HEK293T (cell line): ENCODE measurements around the gene ESYT2.
"Not testable (repeated sequence)": the region's sequence is repeated elsewhere in the genome, so short reads cannot be mapped to it uniquely, and the experiment has no call there.

ENCODE experiments used
- CTCF ChIA-PET: fragments of 350-600 bp; formaldehyde crosslinking; extraction: SDS; loops from one replicate; lab custom pipeline; 2021; ENCODE audit warnings: antibody characterized with exemption, inconsistent platforms; lab: Yijun Ruan, JAX
- POLR2A ChIA-PET: fragments of 350-600 bp; formaldehyde crosslinking; extraction: SDS; loops from one replicate; lab custom pipeline; 2020; ENCODE audit warnings: antibody characterized with exemption, inconsistent platforms; lab: Yijun Ruan, JAX
- DNase-seq: peaks from one replicate; pipeline ENCODE4 v3.0.0; 2012; ENCODE audit warnings: mixed read lengths; ENCODE audit errors: extremely low spot score
- ARNT ChIP-seq: fragments of 450-650 bp; IDR thresholded peaks from 2 replicates; pipeline ENCODE4 v1.6.1; 2017; ENCODE audit warnings: mild to moderate bottlenecking
- BHLHE40 ChIP-seq: fragments of 450-650 bp; IDR thresholded peaks from 2 replicates; pipeline ENCODE4 v1.6.1; 2016; ENCODE audit warnings: mild to moderate bottlenecking, moderate library complexity, borderline replicate concordance
- CTBP1 ChIP-seq: fragments of 450-650 bp; IDR thresholded peaks from 2 replicates; pipeline ENCODE4 v1.6.1; 2016; ENCODE audit warnings: borderline replicate concordance
- ELF4 ChIP-seq: fragments of 450-650 bp; IDR thresholded peaks from 2 replicates; pipeline ENCODE4 v1.6.1; 2017; ENCODE audit warnings: antibody characterized with exemption
- FOXA1 ChIP-seq: fragments of 450-650 bp; IDR thresholded peaks from 2 replicates; pipeline ENCODE4 v1.6.1; 2016; ENCODE audit warnings: mild to moderate bottlenecking
- FOXK2 ChIP-seq: fragments of 450-650 bp; IDR thresholded peaks from 2 replicates; pipeline ENCODE4 v1.6.1; 2016; ENCODE audit warnings: mild to moderate bottlenecking
- FOXM1 ChIP-seq: fragments of 450-650 bp; IDR thresholded peaks from 2 replicates; pipeline ENCODE4 v1.6.1; 2017; ENCODE audit warnings: mild to moderate bottlenecking, borderline replicate concordance
- HDGF ChIP-seq: fragments of 450-650 bp; IDR thresholded peaks from 2 replicates; pipeline ENCODE4 v1.6.1; 2017; ENCODE audit warnings: antibody characterized with exemption, borderline replicate concordance
- L3MBTL2 ChIP-seq: fragments of 450-650 bp; conservative IDR thresholded peaks from 2 replicates; pipeline ENCODE4 v1.6.1; 2016; ENCODE audit warnings: mild to moderate bottlenecking
- LEF1 ChIP-seq: fragments of 450-650 bp; IDR thresholded peaks from 2 replicates; pipeline ENCODE4 v1.6.1; 2017; ENCODE audit warnings: mild to moderate bottlenecking, borderline replicate concordance
- NFRKB ChIP-seq: fragments of 450-650 bp; IDR thresholded peaks from 2 replicates; pipeline ENCODE4 v1.6.1; 2016; ENCODE audit warnings: mild to moderate bottlenecking, moderate library complexity
- PKNOX1 ChIP-seq: fragments of 450-650 bp; IDR thresholded peaks from 2 replicates; pipeline ENCODE4 v1.6.1; 2016
- SP1 ChIP-seq: fragments of 450-650 bp; IDR thresholded peaks from 2 replicates; pipeline ENCODE4 v1.6.1; 2017
- SUZ12 ChIP-seq: fragments of 450-650 bp; IDR thresholded peaks from 2 replicates; pipeline ENCODE4 v1.6.1; 2016; ENCODE audit warnings: mild to moderate bottlenecking
- TARDBP ChIP-seq: fragments of 450-650 bp; IDR thresholded peaks from 2 replicates; pipeline ENCODE4 v1.6.1; 2016
- ZNF384 ChIP-seq: fragments of 450-650 bp; IDR thresholded peaks from 2 replicates; pipeline ENCODE4 v1.6.1; 2016

Gene ESYT2

GRCh38 chr7:158863611-158864506, 34.5 kb upstream of the ESYT2 start:
- ChIA-PET CTCF (interaction anchor here (0.6 to 0.9 kb wide), 5 partner anchors 8 to 114 kb away, joined by 3 to 4 read pairs (median 3); no protein-coding TSS in a partner anchor), POLR2A (interaction anchor here (0.7 to 1.6 kb wide), 11 partner anchors 8 to 287 kb away, joined by 3 to 8 read pairs (median 3); partner anchors contain the start of genes ESYT2 and NCAPG2)
- DNase-seq, result no peak
- TF ChIP-seq TARDBP, result no peak

GRCh38 chr7:158862985-158863610, 33.8 kb upstream of the ESYT2 start:
- DNase-seq, result not testable (repeated sequence)
- ChIA-PET POLR2A (interaction anchor here (0.8 to 1.6 kb wide), 7 partner anchors 8 to 170 kb away, joined by 3 to 8 read pairs (median 4); partner anchors contain the start of genes ESYT2 and NCAPG2), CTCF (interaction anchor here (0.6 to 0.9 kb wide), 3 partner anchors 9 to 114 kb away, joined by 3 read pairs; no protein-coding TSS in a partner anchor)

DNA sequence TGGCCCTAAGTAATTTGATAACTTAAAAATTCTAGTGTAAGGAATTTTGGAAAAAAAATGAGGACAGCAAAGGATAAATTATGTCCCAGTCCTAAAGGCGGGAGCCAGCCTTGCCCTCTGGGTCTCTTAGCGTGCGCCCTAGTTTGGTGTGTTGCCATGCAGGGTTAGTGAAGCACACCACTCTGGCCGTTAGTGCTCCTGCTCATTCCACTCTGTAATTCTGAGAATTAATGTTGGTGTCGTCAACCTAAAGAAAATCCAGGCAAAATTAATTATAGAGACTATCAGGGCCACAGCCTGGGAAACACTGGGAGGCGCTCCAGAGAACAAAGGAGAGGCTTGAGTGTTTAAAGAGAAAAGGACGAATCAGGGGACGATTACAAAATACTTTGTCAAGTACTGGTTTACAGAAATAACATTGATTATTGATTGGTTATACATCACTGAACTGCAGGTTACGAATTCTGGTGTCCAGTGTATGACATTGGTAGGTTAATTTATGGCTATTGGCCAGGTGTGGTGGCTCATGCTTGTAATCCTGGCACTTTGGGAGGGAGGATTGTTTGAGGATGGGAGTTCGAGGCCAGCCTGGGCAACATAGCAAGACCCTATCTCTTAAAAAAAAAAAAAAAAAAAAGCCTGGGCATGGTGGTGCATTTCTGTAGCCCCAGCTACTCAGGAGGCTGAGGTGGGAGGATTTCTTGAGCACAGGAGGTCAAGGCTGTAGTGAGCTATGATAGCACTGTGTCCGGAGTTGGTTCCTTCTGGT, 32.8 kb upstream of the ESYT2 start:
- ChIA-PET POLR2A (interaction anchor here (2.1 kb wide), 1 partner anchor 157 kb away, joined by 5 read pairs; the partner anchor contains the start of gene NCAPG2), CTCF (no interaction called here)
- TF ChIP-seq BHLHE40 (no peak), NFRKB (no peak), ELF4 (no peak), HDGF (no peak), ARNT (no peak), SUZ12 (no peak), FOXA1 (no peak), CTBP1 (no peak), LEF1 (no peak), TARDBP (no peak), FOXK2 (no peak), L3MBTL2 (no peak), SP1 (no peak), ZNF384 (no peak; the same call in 1 of the 2 replicates), PKNOX1 (no peak), FOXM1 (no peak)
- no peak for DNase-seq

GRCh38 chr7:158861004-158861787, 31.9 kb upstream of the ESYT2 start:
- ChIA-PET POLR2A (interaction anchor here (2.1 kb wide), 1 partner anchor 156 kb away, joined by 5 read pairs; the partner anchor contains the start of gene NCAPG2), CTCF (interaction anchor here (1.2 kb wide), 1 partner anchor 32 kb away, joined by 4 read pairs; the partner anchor contains the start of gene ESYT2)
- no peak for TF ChIP-seq ARNT
- TF ChIP-seq SUZ12, result no peak
- TF ChIP-seq ZNF384, result no peak
- TF ChIP-seq BHLHE40, result no peak
- TF ChIP-seq CTBP1, result no peak
- no peak for TF ChIP-seq PKNOX1
- no peak for TF ChIP-seq ELF4
- TF ChIP-seq L3MBTL2, result no peak
- no peak for TF ChIP-seq NFRKB
- no peak for TF ChIP-seq FOXM1
- DNase-seq, result no peak

DNA sequence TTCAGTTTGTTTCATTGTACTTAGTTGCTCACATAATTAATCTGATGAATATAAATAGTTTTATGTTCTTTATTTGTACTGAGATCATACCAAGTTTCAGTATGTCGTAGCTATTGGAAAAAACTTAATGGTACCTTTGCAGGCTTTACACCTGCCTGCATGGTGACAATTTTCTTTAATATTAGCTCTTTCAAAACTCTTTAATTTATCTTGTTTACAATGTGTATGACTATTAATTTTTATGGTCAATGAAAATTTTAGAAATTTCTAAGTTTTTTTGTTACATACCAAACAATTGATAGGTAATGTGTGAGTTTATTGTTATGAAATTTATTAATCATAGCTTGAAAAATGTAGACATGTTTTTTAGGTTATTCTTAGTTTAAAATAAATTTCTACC, 31.1 kb upstream of the ESYT2 start:
- ChIA-PET POLR2A (interaction anchor here (0.6 to 2.1 kb wide), 2 partner anchors 116 to 156 kb away, joined by 3 to 5 read pairs; partner anchors contain the start of gene NCAPG2), CTCF (interaction anchor here (1.2 kb wide), 1 partner anchor 31 kb away, joined by 4 read pairs; the partner anchor contains the start of gene ESYT2)
- DNase-seq, result no peak
- no peak for TF ChIP-seq TARDBP
- no peak for TF ChIP-seq L3MBTL2
- no peak for TF ChIP-seq ARNT
- TF ChIP-seq ELF4, result no peak
- no peak for TF ChIP-seq ZNF384
- TF ChIP-seq CTBP1, result no peak
- no peak for TF ChIP-seq PKNOX1
- TF ChIP-seq HDGF, result no peak
- TF ChIP-seq FOXK2, result no peak
- no peak for TF ChIP-seq FOXA1
